CD4-positive, alpha-beta T cell treated with Interleukin-6 for 4 hours (primary cell): ENCODE measurements around the gene HEXIM1.

Source experiments
- DNase-seq: peaks from one replicate; pipeline ENCODE4 v3.0.0-alpha.2; 2020; ENCODE audit warnings: mixed read lengths

HEXIM1 gene

GRCh38 chr17:45146890-45147580 lies 1.2 kb upstream of the HEXIM1 start:
- peak; percentile 80 for DNase-seq

- peak; percentile 77 for DNase-seq
Observed at GRCh38 chr17:45147581-45148182, 593 bp upstream of the HEXIM1 start.

GRCh38 chr17:45149037-45149668 lies 878 bp downstream of the HEXIM1 start:
- DNase-seq = peak; percentile 81

GRCh38 chr17:45149669-45150664 lies 1.7 kb downstream of the HEXIM1 start:
- peak; percentile 46 for DNase-seq

- DNase-seq = no peak
Observed at GRCh38 chr17:45150911-45151809, 2.9 kb downstream of the HEXIM1 start.

- peak; percentile 48 for DNase-seq
Observed at GRCh38 chr17:45155029-45155428, 6.8 kb downstream of the HEXIM1 start.

GRCh38 chr17:45155483-45155882 lies 7.2 kb downstream of the HEXIM1 start:
- DNase-seq = no peak

- DNase-seq = no peak
Observed at GRCh38 chr17:45156242-45156641, 8.0 kb downstream of the HEXIM1 start.

- DNase-seq = peak; percentile 67
Observed at GRCh38 chr17:45160447-45161287, 12.4 kb downstream of the HEXIM1 start.

GRCh38 chr17:45161288-45162024 lies 13.2 kb downstream of the HEXIM1 start, which contains the start of gene HEXIM2:
TSS of gene HEXIM2 (plus strand) at chr17:45161875. CDS start at chr17:45162794, 919 bp downstream.
- peak; percentile 97 for DNase-seq

- DNase-seq = no peak
Observed at GRCh38 chr17:45162025-45162687, 13.9 kb downstream of the HEXIM1 start.

GRCh38 chr17:45164734-45165269 lies 16.5 kb downstream of the HEXIM1 start:
- DNase-seq = no peak

GRCh38 chr17:45168991-45169752 lies 20.9 kb downstream of the HEXIM1 start:
- DNase-seq = no peak

GRCh38 chr17:45170280-45170930 lies 22.1 kb downstream of the HEXIM1 start:
- DNase-seq = no peak

GRCh38 chr17:45170931-45171337 lies 22.7 kb downstream of the HEXIM1 start:
- no peak for DNase-seq

- no peak for DNase-seq
Observed at GRCh38 chr17:45171338-45172231, 23.3 kb downstream of the HEXIM1 start.

GRCh38 chr17:45172232-45172540 lies 23.9 kb downstream of the HEXIM1 start:
- no peak for DNase-seq
